ENCODE data around the gene PRKN. TPM values are rescaled to one million over a fixed set of nuclear protein-coding genes. Genes with fewer than 3 reads are reported as not detected.

Gene PRKN
- total RNA-seq, 2 donors from 2014 or later: 6.7 to 8.2 TPM

DNA sequence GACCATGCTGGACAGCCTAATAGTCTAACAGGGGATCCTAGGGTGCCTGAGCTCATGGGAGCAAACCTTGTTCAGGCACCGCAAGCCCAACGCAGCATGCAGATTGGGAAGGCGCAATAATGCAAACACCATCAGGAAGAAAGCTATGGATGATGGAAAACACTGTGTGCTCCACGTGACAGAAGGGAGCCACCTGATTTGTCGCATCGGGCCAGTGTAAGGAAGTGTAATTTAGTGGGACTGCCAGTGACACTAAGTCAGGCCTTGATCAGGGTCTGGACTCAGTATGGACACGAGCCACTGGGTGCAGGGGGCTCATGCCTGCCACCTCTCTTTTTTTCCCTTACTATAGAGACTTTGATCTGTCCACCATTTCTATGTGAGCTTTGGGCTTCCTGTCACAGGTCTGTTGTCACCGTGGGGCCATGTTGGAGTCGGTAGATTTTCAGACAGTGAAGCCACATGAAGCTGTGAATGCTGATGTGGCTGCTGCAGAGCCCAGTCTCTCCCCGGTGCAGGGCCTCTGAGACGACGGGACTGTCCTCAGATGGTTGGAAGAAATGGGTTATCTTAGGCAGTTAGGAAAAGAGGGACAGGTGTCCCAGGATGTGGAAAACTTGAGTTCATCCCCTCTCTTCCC lies 1379.5 kb downstream of the PRKN start:
- Histone ChIP-seq H3K27ac (no peak overlapping the region), H3K36me3 (replicated peaks in 1 of 2; ENCODE audit: insufficient read depth in 1 of 2, low read depth in 2 of 2) (no peaks in the 10 kb centered on the region), H3K9me3 (no peaks in the 10 kb centered on the region), H3K4me1 (no peaks in the 10 kb centered on the region), H3K4me3 (no peak overlapping the region), H3K27me3 (no peaks in the 10 kb centered on the region)
- 93 to 95% methylated on average over 12 of the region's 12 CpGs for WGBS, 2 donors
- DNase-seq (no peak), ATAC-seq (no peak)
- no peak for TF ChIP-seq POLR2A (IDR thresholded peaks at IDR 0.05)
- TF ChIP-seq, protein P1, sequence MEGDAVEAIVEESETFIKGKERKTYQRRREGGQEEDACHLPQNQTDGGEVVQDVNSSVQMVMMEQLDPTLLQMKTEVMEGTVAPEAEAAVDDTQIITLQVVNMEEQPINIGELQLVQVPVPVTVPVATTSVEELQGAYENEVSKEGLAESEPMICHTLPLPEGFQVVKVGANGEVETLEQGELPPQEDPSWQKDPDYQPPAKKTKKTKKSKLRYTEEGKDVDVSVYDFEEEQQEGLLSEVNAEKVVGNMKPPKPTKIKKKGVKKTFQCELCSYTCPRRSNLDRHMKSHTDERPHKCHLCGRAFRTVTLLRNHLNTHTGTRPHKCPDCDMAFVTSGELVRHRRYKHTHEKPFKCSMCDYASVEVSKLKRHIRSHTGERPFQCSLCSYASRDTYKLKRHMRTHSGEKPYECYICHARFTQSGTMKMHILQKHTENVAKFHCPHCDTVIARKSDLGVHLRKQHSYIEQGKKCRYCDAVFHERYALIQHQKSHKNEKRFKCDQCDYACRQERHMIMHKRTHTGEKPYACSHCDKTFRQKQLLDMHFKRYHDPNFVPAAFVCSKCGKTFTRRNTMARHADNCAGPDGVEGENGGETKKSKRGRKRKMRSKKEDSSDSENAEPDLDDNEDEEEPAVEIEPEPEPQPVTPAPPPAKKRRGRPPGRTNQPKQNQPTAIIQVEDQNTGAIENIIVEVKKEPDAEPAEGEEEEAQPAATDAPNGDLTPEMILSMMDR (IDR thresholded peaks at IDR 0.05): no peak
- intact Hi-C loops (cut with DNase I): no loop called here

DNA sequence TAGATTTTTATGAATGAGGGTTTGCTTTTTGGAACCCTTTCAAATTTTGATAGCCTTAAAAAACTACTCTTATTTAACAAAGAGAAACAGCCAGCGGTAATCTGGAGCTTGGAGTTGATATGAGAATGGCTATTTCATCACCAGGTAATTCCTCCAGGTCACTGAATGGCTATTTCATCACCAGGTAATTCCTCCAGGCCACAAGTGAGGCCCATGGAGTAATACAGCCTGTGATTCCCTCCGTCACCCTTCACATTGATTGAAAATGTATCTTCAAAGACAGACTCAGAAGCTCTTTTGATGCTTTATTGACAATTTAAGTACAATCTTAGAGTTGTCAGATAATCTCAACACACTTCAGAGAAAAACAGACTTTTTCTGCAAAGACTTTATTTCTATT lies 1380.4 kb downstream of the PRKN start:
- no peak for TF ChIP-seq POLR2A (IDR thresholded peaks at IDR 0.05)
- TF ChIP-seq, protein P1 (IDR thresholded peaks at IDR 0.05): no peak
- Histone ChIP-seq H3K4me3 (no peak overlapping the region), H3K27me3 (no peaks in the 10 kb centered on the region), H3K36me3 (replicated peaks in 1 of 2; ENCODE audit: insufficient read depth in 1 of 2, low read depth in 2 of 2) (no peaks in the 10 kb centered on the region), H3K27ac (no peak overlapping the region), H3K4me1 (peaks cover 3% of the 10 kb centered on the region), H3K9me3 (no peaks in the 10 kb centered on the region)
- no peak for DNase-seq
- no peak for ATAC-seq
- 82 to 86% methylated on average over 2 of the region's 2 CpGs for WGBS, 2 donors
- intact Hi-C loops (cut with DNase I): no loop called here

DNA sequence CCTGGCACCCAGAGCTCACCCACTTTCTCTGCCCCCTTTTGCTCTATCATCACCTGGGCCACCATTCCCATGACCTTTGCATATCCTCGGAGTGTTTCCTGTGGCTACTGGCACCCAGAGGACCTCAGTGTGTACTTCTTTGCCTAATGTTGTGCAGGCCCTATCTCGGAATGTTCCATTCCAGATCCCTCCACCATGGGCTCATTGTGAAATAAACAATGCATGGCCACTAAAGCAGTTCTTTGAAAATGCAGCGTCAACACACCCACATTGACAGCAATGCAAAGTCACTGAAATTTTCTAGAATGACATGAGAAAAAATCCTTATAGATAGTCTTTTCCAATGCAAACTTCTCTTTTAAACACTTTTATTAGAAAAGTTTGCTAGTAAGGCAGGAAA lies 1380.8 kb downstream of the PRKN start:
- TF ChIP-seq, protein P1 (IDR thresholded peaks at IDR 0.05): no peak
- no peak for TF ChIP-seq POLR2A (IDR thresholded peaks at IDR 0.05)
- intact Hi-C loops (cut with DNase I): no loop called here
- 89% methylated on average over 3 of the region's 3 CpGs for WGBS, 2 donors

DNA sequence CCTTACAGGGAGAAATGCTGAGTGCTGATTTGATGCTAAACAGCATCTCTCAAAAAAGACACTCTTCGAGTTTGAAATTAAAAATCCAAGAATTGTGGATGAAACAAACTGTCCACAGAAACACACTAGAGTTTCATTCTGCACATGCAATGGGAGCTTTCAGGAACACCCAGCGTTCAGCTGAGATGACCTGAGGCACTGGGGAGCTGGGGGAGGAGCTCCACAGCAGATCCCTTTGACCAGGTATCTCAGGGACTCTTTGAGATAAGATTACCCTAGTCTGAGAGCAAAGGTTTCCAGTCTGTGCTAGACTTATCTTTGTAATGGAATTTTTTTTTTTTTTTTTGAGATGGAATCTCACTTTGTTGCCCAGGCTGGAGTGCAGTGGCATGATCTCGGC lies 1382.9 kb downstream of the PRKN start:
- Histone ChIP-seq H3K4me1 (peaks cover 15% of the 10 kb centered on the region), H3K4me3 (no peak overlapping the region), H3K36me3 (replicated peaks in 1 of 2; ENCODE audit: insufficient read depth in 1 of 2, low read depth in 2 of 2) (no peaks in the 10 kb centered on the region), H3K27ac (no peak overlapping the region), H3K27me3 (no peaks in the 10 kb centered on the region), H3K9me3 (no peaks in the 10 kb centered on the region)
- intact Hi-C loops (cut with DNase I): no loop called here
- WGBS, 2 donors: 49 to 63% methylated on average over 3 of the region's 3 CpGs
- TF ChIP-seq POLR2A (IDR thresholded peaks at IDR 0.05): no peak
- TF ChIP-seq, protein P1 (IDR thresholded peaks at IDR 0.05): no peak
- DNase-seq (no peak), ATAC-seq (no peak)

More for the DNA sequence above, 1380.8 kb downstream of the PRKN start:
- Histone ChIP-seq H3K27ac (no peak overlapping the region), H3K36me3 (replicated peaks in 1 of 2; ENCODE audit: insufficient read depth in 1 of 2, low read depth in 2 of 2) (no peaks in the 10 kb centered on the region), H3K9me3 (no peaks in the 10 kb centered on the region), H3K27me3 (no peaks in the 10 kb centered on the region), H3K4me3 (no peak overlapping the region), H3K4me1 (peaks cover 7% of the 10 kb centered on the region)
- ATAC-seq (no peak), DNase-seq (no peak)

DNA sequence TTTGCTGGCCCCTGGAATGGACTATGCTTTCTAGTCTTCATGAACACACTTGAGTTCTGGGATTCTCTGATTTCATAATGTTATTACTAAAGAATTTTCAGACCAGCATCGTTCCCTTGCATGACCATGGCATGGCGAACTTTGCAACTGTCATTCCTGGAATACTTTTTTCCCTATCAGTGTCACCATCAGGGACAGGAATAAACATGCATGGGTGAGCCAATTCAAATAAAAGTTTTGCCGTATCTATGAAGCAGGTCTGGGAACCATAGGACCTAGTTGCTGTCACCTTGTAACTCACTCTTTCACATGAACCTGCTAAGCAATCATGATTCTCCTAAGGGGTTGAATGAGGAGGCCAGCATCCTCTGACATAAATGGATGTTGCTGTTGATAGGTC lies 1385.5 kb downstream of the PRKN start:
- WGBS, 2 donors: 19 to 32% methylated on average over 3 of the region's 3 CpGs
- ATAC-seq: no peak

More for the DNA sequence above, 1385.5 kb downstream of the PRKN start:
- no peak for TF ChIP-seq POLR2A (IDR thresholded peaks at IDR 0.05)
- TF ChIP-seq, protein P1 (IDR thresholded peaks at IDR 0.05): no peak
- intact Hi-C loops (cut with DNase I): no loop called here
- Histone ChIP-seq H3K9me3 (no peaks in the 10 kb centered on the region), H3K36me3 (replicated peaks in 1 of 2; ENCODE audit: insufficient read depth in 1 of 2, low read depth in 2 of 2) (no peaks in the 10 kb centered on the region), H3K27me3 (no peaks in the 10 kb centered on the region), H3K27ac (peak overlapping the region in 2 of 4 donors; percentile 10 to 20), H3K4me1 (peaks cover 15% of the 10 kb centered on the region), H3K4me3 (no peak overlapping the region)
- no peak for DNase-seq
